Epidermal melanocyte (primary cell): ENCODE data around the gene MIEF2.
A peak's percentile ranks its signal among the peaks of the same experiment; 100 is the strongest.

Source experiments
- DNase-seq: peaks from one replicate; pipeline ENCODE4 v3.0.0; 2011; ENCODE audit warnings: low spot score; ENCODE audit not compliant: insufficient read length

Gene MIEF2

GRCh38 chr17:18235743-18236256 lies 24.7 kb upstream of the MIEF2 start:
- DNase-seq: no peak

- DNase-seq: no peak
Measured at GRCh38 chr17:18236494-18236893, 24.0 kb upstream of the MIEF2 start.

- no peak for DNase-seq
Measured at GRCh38 chr17:18237461-18237860, 23.0 kb upstream of the MIEF2 start.

GRCh38 chr17:18238299-18238698 lies 22.2 kb upstream of the MIEF2 start:
- DNase-seq: no peak

GRCh38 chr17:18240449-18240848 lies 20.0 kb upstream of the MIEF2 start:
- DNase-seq: no peak

GRCh38 chr17:18241229-18241871 lies 19.1 kb upstream of the MIEF2 start:
- no peak for DNase-seq

- DNase-seq: no peak
Measured at GRCh38 chr17:18245038-18245776, 15.3 kb upstream of the MIEF2 start.

- DNase-seq: no peak
Measured at GRCh38 chr17:18246109-18246725, 14.2 kb upstream of the MIEF2 start.

GRCh38 chr17:18246880-18247612 lies 13.4 kb upstream of the MIEF2 start:
- no peak for DNase-seq

GRCh38 chr17:18247613-18248001 lies 12.9 kb upstream of the MIEF2 start:
- DNase-seq: no peak

GRCh38 chr17:18248300-18248731 lies 12.1 kb upstream of the MIEF2 start:
- peak; percentile 96 for DNase-seq

- DNase-seq: no peak
Measured at GRCh38 chr17:18248811-18249210, 11.7 kb upstream of the MIEF2 start.

GRCh38 chr17:18250259-18250658 lies 10.2 kb upstream of the MIEF2 start:
- no peak for DNase-seq

GRCh38 chr17:18250708-18251107 lies 9.8 kb upstream of the MIEF2 start:
- DNase-seq: no peak

- DNase-seq: no peak
Measured at GRCh38 chr17:18251204-18251603, 9.3 kb upstream of the MIEF2 start.

- no peak for DNase-seq
Measured at GRCh38 chr17:18252160-18252559, 8.3 kb upstream of the MIEF2 start.

GRCh38 chr17:18253187-18253884 lies 7.1 kb upstream of the MIEF2 start:
- DNase-seq: no peak

GRCh38 chr17:18253947-18254821 lies 6.3 kb upstream of the MIEF2 start:
- no peak for DNase-seq

GRCh38 chr17:18254888-18255649 lies 5.4 kb upstream of the MIEF2 start:
- no peak for DNase-seq
